Activated CD8-positive, alpha-beta T cell treated with anti-CD3 and anti-CD28 coated beads, Interleukin-2, amount 10 ng/mL, durations not matched to agents 7 days and 5 days (primary cell): Measurements from ENCODE around the gene EPS15. TPM values are rescaled to one million over a fixed set of nuclear protein-coding genes. Genes with fewer than 3 reads are reported as not detected.
A peak's percentile ranks its signal among the peaks of the same experiment; 100 is the strongest.

Experiments
- ATAC-seq: fragments of 150-1000 bp; cut with Tn5 transposase; one replicate; pipeline ENCODE4 v1.10.0; 2021; ENCODE audit warnings: moderate library complexity
- CTCF ChIA-PET: fragments of 350-600 bp; sonication (Branson Sonifier 250); formaldehyde crosslinking; loops from one replicate; lab custom pipeline; 2021; ENCODE audit warnings: antibody characterized with exemption; lab: Charles Lee
- POLR2A ChIA-PET: fragments of 350-600 bp; sonication (Branson Sonifier 250); formaldehyde crosslinking; loops from one replicate; lab custom pipeline; 2021; ENCODE audit warnings: antibody characterized with exemption; lab: Charles Lee
- DNase-seq: peaks from one replicate; pipeline ENCODE4 v3.0.0-alpha.2; 2020
- H3K27ac Mint-ChIP-seq: one replicate; pipeline ENCODE4 v1.8.0; 2021; ENCODE audit warnings: mild to moderate bottlenecking, mixed read lengths
- H3K27me3 Mint-ChIP-seq: one replicate; pipeline ENCODE4 v1.8.0; 2021; ENCODE audit warnings: low read depth, mixed read lengths
- H3K36me3 Mint-ChIP-seq: one replicate; pipeline ENCODE4 v1.8.0; 2021; ENCODE audit warnings: low read depth, mixed read lengths
- H3K4me1 Mint-ChIP-seq: one replicate; pipeline ENCODE4 v1.8.0; 2021; ENCODE audit warnings: low read depth, mixed read lengths
- H3K4me3 Mint-ChIP-seq: one replicate; pipeline ENCODE4 v1.8.0; 2021; ENCODE audit warnings: mild to moderate bottlenecking, mixed read lengths
- H3K9me3 Mint-ChIP-seq: one replicate; pipeline ENCODE4 v1.8.0; 2022; ENCODE audit warnings: mixed read lengths; ENCODE audit not compliant: insufficient read depth
- total RNA-seq, 2 experiments: library from RNA; stranded (reverse); gene quantifications; one replicate each; pipeline ENCODE4 v1.2.3, GENCODE V29; 2021

EPS15 gene
- total RNA-seq, 2 experiments from 2014 or later: 57.2 to 58.4 TPM

GRCh38 chr1:51557168-51557567 is 38.1 kb upstream of the EPS15 start:
- no peaks in the 10 kb centered on the region for H3K27me3 Mint-ChIP-seq
- DNase-seq: no peak
- no peaks in the 10 kb centered on the region for H3K36me3 Mint-ChIP-seq
- no peak overlapping the region for H3K4me3 Mint-ChIP-seq
- ATAC-seq: no peak
- ChIA-PET CTCF (no interaction called here), POLR2A (no interaction called here)
- H3K4me1 Mint-ChIP-seq: peaks cover under 1% of the 10 kb centered on the region
- no peaks in the 10 kb centered on the region for H3K9me3 Mint-ChIP-seq
- no peak overlapping the region for H3K27ac Mint-ChIP-seq

- no peak overlapping the region for H3K4me3 Mint-ChIP-seq
- no peak for DNase-seq
- CTCF ChIA-PET: no interaction called here
- ATAC-seq: no peak
- no peaks in the 10 kb centered on the region for H3K27me3 Mint-ChIP-seq
- POLR2A ChIA-PET: no interaction called here
- H3K4me1 Mint-ChIP-seq: peaks cover 6% of the 10 kb centered on the region
- H3K9me3 Mint-ChIP-seq: no peaks in the 10 kb centered on the region
- H3K36me3 Mint-ChIP-seq: no peaks in the 10 kb centered on the region
- H3K27ac Mint-ChIP-seq: no peak overlapping the region
Measured at GRCh38 chr1:51555866-51556619, 37.0 kb upstream of the EPS15 start.

GRCh38 chr1:51553911-51554310 is 34.8 kb upstream of the EPS15 start:
- no peak for DNase-seq
- no peaks in the 10 kb centered on the region for H3K27me3 Mint-ChIP-seq
- no peak for ATAC-seq
- ChIA-PET POLR2A (interaction anchor here (0.6 kb wide), 1 partner anchor 197 kb away, joined by 3 read pairs; no protein-coding TSS in a partner anchor), CTCF (interaction anchor here (1.1 kb wide), 1 partner anchor 19 kb away, joined by 3 read pairs; no protein-coding TSS in a partner anchor)
- no peak overlapping the region for H3K27ac Mint-ChIP-seq
- peaks cover 11% of the 10 kb centered on the region for H3K4me1 Mint-ChIP-seq
- H3K4me3 Mint-ChIP-seq: no peak overlapping the region
- H3K36me3 Mint-ChIP-seq: peaks cover 2% of the 10 kb centered on the region
- H3K9me3 Mint-ChIP-seq: no peaks in the 10 kb centered on the region

GRCh38 chr1:51552929-51553807 is 34.1 kb upstream of the EPS15 start:
- H3K4me1 Mint-ChIP-seq: peaks cover 19% of the 10 kb centered on the region
- DNase-seq: no peak
- peaks cover 2% of the 10 kb centered on the region for H3K36me3 Mint-ChIP-seq
- ATAC-seq: no peak
- no peaks in the 10 kb centered on the region for H3K27me3 Mint-ChIP-seq
- no peaks in the 10 kb centered on the region for H3K9me3 Mint-ChIP-seq
- POLR2A ChIA-PET: interaction anchor here (0.6 kb wide), 1 partner anchor 198 kb away, joined by 3 read pairs; no protein-coding TSS in a partner anchor
- CTCF ChIA-PET: interaction anchor here (0.9 to 1.1 kb wide), 2 partner anchors 18 to 216 kb away, joined by 3 read pairs; no protein-coding TSS in a partner anchor
- no peak overlapping the region for H3K4me3 Mint-ChIP-seq
- no peak overlapping the region for H3K27ac Mint-ChIP-seq

GRCh38 chr1:51551848-51552296 is 32.8 kb upstream of the EPS15 start:
- peaks cover 2% of the 10 kb centered on the region for H3K36me3 Mint-ChIP-seq
- CTCF ChIA-PET: interaction anchor here (0.9 to 1.1 kb wide), 2 partner anchors 27 to 217 kb away, joined by 3 read pairs; no protein-coding TSS in a partner anchor
- ATAC-seq (no peak), DNase-seq (no peak)
- H3K27ac Mint-ChIP-seq: no peak overlapping the region
- H3K4me1 Mint-ChIP-seq: peaks cover 21% of the 10 kb centered on the region
- H3K27me3 Mint-ChIP-seq: no peaks in the 10 kb centered on the region
- POLR2A ChIA-PET: interaction anchor here (0.7 to 1.1 kb wide), 2 partner anchors 24 to 33 kb away, joined by 3 read pairs; partner anchors contain the start of gene EPS15
- H3K4me3 Mint-ChIP-seq: no peak overlapping the region
- H3K9me3 Mint-ChIP-seq: no peaks in the 10 kb centered on the region

- POLR2A ChIA-PET: interaction anchor here (1.1 kb wide), 1 partner anchor 32 kb away, joined by 3 read pairs; the partner anchor contains the start of gene EPS15
- CTCF ChIA-PET: no interaction called here
Measured at GRCh38 chr1:51551081-51551480, 32.0 kb upstream of the EPS15 start.

GRCh38 chr1:51549901-51550300 is 30.8 kb upstream of the EPS15 start:
- no peak overlapping the region for H3K27ac Mint-ChIP-seq
- H3K27me3 Mint-ChIP-seq: no peaks in the 10 kb centered on the region
- CTCF ChIA-PET: no interaction called here
- no peak overlapping the region for H3K4me3 Mint-ChIP-seq
- no peaks in the 10 kb centered on the region for H3K9me3 Mint-ChIP-seq
- DNase-seq (no peak), ATAC-seq (no peak)
- H3K4me1 Mint-ChIP-seq: peaks cover 21% of the 10 kb centered on the region
- POLR2A ChIA-PET: no interaction called here
- peaks cover 2% of the 10 kb centered on the region for H3K36me3 Mint-ChIP-seq

More at GRCh38 chr1:51551081-51551480, 32.0 kb upstream of the EPS15 start:
- H3K4me1 Mint-ChIP-seq: peaks cover 21% of the 10 kb centered on the region
- DNase-seq: no peak
- H3K36me3 Mint-ChIP-seq: peaks cover 2% of the 10 kb centered on the region
- no peaks in the 10 kb centered on the region for H3K9me3 Mint-ChIP-seq
- no peak overlapping the region for H3K27ac Mint-ChIP-seq
- H3K27me3 Mint-ChIP-seq: no peaks in the 10 kb centered on the region
- no peak overlapping the region for H3K4me3 Mint-ChIP-seq
- no peak for ATAC-seq

GRCh38 chr1:51549016-51549619 is 30.1 kb upstream of the EPS15 start:
- Mint-ChIP-seq H3K4me1 (peaks cover 21% of the 10 kb centered on the region), H3K9me3 (no peaks in the 10 kb centered on the region), H3K27ac (peak overlapping the region; percentile 76), H3K4me3 (peak overlapping the region; percentile 9), H3K27me3 (no peaks in the 10 kb centered on the region), H3K36me3 (peaks cover 2% of the 10 kb centered on the region)
- CTCF ChIA-PET: no interaction called here
- POLR2A ChIA-PET: interaction anchor here (1.2 kb wide), 1 partner anchor 30 kb away, joined by 3 read pairs; the partner anchor contains the start of gene EPS15
- peak; percentile 64 for ATAC-seq
- DNase-seq: no peak

GRCh38 chr1:51543858-51544257 is 24.8 kb upstream of the EPS15 start:
- ChIA-PET POLR2A (no interaction called here), CTCF (no interaction called here)
- Mint-ChIP-seq H3K4me1 (peaks cover 12% of the 10 kb centered on the region), H3K27ac (no peak overlapping the region), H3K27me3 (peaks cover under 1% of the 10 kb centered on the region), H3K9me3 (no peaks in the 10 kb centered on the region), H3K4me3 (no peak overlapping the region), H3K36me3 (no peaks in the 10 kb centered on the region)
- DNase-seq (no peak), ATAC-seq (no peak)

GRCh38 chr1:51542158-51542953 is 23.3 kb upstream of the EPS15 start:
- POLR2A ChIA-PET: no interaction called here
- no peak for ATAC-seq
- H3K4me3 Mint-ChIP-seq: no peak overlapping the region

More at GRCh38 chr1:51542158-51542953, 23.3 kb upstream of the EPS15 start:
- peaks cover 2% of the 10 kb centered on the region for H3K27me3 Mint-ChIP-seq
- H3K9me3 Mint-ChIP-seq: no peaks in the 10 kb centered on the region
- H3K4me1 Mint-ChIP-seq: peaks cover 2% of the 10 kb centered on the region
- CTCF ChIA-PET: no interaction called here
- H3K27ac Mint-ChIP-seq: no peak overlapping the region
- DNase-seq: no peak
- no peaks in the 10 kb centered on the region for H3K36me3 Mint-ChIP-seq
